Ovary (tissue), 9 donors: ENCODE data around the gene ARHGAP27. TPM values are rescaled to one million over a fixed set of nuclear protein-coding genes. Genes with fewer than 3 reads are reported as not detected.

ENCODE experiments used
- DNase-seq, 5 donors: peaks; one replicate each; pipeline ENCODE4 v3.0.0-alpha.2; 2019 to 2020
- H3K27ac ChIP-seq, 2 donors: fragments of 200-600 bp; one replicate each; pipeline versions ENCODE4 v1.5.1 to v1.8.0; 2019 to 2022
- H3K27me3 ChIP-seq: fragments of 200-600 bp; one replicate; pipeline ENCODE4 v1.8.0; 2022
- H3K36me3 ChIP-seq: fragments of 200-600 bp; sonication (generic); one replicate; pipeline ENCODE4 v1.5.1; 2019
- H3K4me1 ChIP-seq: one replicate; pipeline ENCODE4 v1.8.1; 2013; ENCODE audit warnings: mild to moderate bottlenecking, moderate library complexity; ENCODE audit not compliant: insufficient read depth
- H3K4me3 ChIP-seq: fragments of 200-600 bp; sonication (generic); one replicate; pipeline ENCODE4 v1.5.1; 2017
- H3K9me3 ChIP-seq, 2 donors: fragments of 200-600 bp in 1 of 2; sonication (generic) in 1 of 2; one replicate each; pipeline versions ENCODE4 v1.5.1 to v1.8.1; 2013 to 2019; ENCODE audit warnings: mild to moderate bottlenecking in 1 of 2, moderate library complexity in 1 of 2
- EP300 ChIP-seq: sonication (generic); formaldehyde crosslinking; IDR thresholded peaks from one replicate; pipeline ENCODE4 v1.6.1; 2017; ENCODE audit warnings: antibody characterized with exemption
- POLR2A ChIP-seq: fragments of 450-650 bp; IDR thresholded peaks from one replicate; pipeline ENCODE4 v1.6.1; 2017; ENCODE audit warnings: antibody characterized with exemption, mild to moderate bottlenecking, moderate library complexity
- WGBS, 3 donors: extraction: QIAGEN DNeasy Blood & Tissue Kit in 1 of 3; methylation state at CpG; one replicate each; pipeline versions ENCODE4 v1.1.5 to v1.1.7; 2013 to 2017; 5-methylcytosine and 5-hydroxymethylcytosine counted together
- intact Hi-C, 4 donors: fragments of 100-400 bp; cut with DNase I; formaldehyde crosslinking; loops; one replicate each; pipeline versions ENCODE4 v1.11.0 to v1.15.1; 2022 to 2023
- polyA plus RNA-seq, 2 donors: library from polyadenylated mRNA; stranded (reverse); fragments of 200-250 nt in 1 of 2; fragments of 350-450 nt in 1 of 2; fragmentation: Illumina TruSeq in 1 of 2; extraction: RNeasy Lipid Tissue Mini Kit (QIAGEN cat#74804) in 1 of 2; gene quantifications; one replicate each; pipeline ENCODE4 v1.2.3, GENCODE V29; 2013 to 2014
- total RNA-seq, 7 donors: library from RNA; depleted of rRNA in 2 of 7; stranded (reverse); fragments of >200 nt in 2 of 7; fragmentation: NEBNext Ultra II Directional in 3 of 7; extraction: Animal tissue kit (Norgen Biotek cat#: 25700) in 3 of 7; gene quantifications; one replicate each; pipeline versions ENCODE4 v1.1.0 to v1.2.4, GENCODE V29; 2016 to 2023
- TF ChIP-seq, protein P1 (sequence below), 3 donors: fragments of 450-650 bp in 2 of 3; fragments of 200-600 bp in 1 of 3; IDR thresholded peaks; one replicate each; pipeline versions ENCODE4 v1.5.1 to v1.8.0; 2016 to 2022; ENCODE audit warnings: antibody characterized with exemption in 3 of 3, mild to moderate bottlenecking in 1 of 3
- donor health status: DM: no; HTN: no; CAD: no; lungs with moderate emphysema.
- donor health status: DM: no; HTN: no; CAD: no.
- donor health status: Bipolar disorder and iron deficiency.
- donor health status: DM: yes; HTN: yes; CAD: no.
- donor health status: DM: no; HTN: no; CAD: no.
- donor health status: DM: yes; HTN: yes; CAD: no.

Gene ARHGAP27
- total and polyA plus RNA-seq, 9 donors, result 3.7 to 41.7 (median 8.7) TPM

GRCh38 chr17:45386178-45386577 lies 46.5 kb downstream of the ARHGAP27 start:
- intact Hi-C loops, result loop anchor here in 2 of 4 donors (5.0 to 10.0 kb wide), 3 partner anchors 109 to 164 kb away; partner anchors contain the start of gene FMNL1 (in 2 of the 2)
- 71 to 78% (median 73%) methylated on average over 4 of the region's 4 CpGs for WGBS, 3 donors

GRCh38 chr17:45385331-45385997 lies 47.2 kb downstream of the ARHGAP27 start:
- Histone ChIP-seq H3K27me3 (no peaks in the 10 kb centered on the region), H3K4me3 (no peak overlapping the region), H3K36me3 (no peaks in the 10 kb centered on the region), H3K4me1 (no peaks in the 10 kb centered on the region), H3K9me3 (no peaks in the 10 kb centered on the region), H3K27ac (no peak overlapping the region)
- WGBS, 3 donors, result 9 to 12% (median 9%) methylated on average over 13 of the region's 13 CpGs
- peak; percentile 83 to 92 (median 90) for DNase-seq
- intact Hi-C loops, result loop anchor here (1.0 to 10.0 kb wide), 7 partner anchors 107 to 167 kb away; partner anchors contain the start of gene FMNL1 (in 2 of the 4)
- no peak for TF ChIP-seq EP300
- TF ChIP-seq, protein P1, sequence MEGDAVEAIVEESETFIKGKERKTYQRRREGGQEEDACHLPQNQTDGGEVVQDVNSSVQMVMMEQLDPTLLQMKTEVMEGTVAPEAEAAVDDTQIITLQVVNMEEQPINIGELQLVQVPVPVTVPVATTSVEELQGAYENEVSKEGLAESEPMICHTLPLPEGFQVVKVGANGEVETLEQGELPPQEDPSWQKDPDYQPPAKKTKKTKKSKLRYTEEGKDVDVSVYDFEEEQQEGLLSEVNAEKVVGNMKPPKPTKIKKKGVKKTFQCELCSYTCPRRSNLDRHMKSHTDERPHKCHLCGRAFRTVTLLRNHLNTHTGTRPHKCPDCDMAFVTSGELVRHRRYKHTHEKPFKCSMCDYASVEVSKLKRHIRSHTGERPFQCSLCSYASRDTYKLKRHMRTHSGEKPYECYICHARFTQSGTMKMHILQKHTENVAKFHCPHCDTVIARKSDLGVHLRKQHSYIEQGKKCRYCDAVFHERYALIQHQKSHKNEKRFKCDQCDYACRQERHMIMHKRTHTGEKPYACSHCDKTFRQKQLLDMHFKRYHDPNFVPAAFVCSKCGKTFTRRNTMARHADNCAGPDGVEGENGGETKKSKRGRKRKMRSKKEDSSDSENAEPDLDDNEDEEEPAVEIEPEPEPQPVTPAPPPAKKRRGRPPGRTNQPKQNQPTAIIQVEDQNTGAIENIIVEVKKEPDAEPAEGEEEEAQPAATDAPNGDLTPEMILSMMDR (IDR thresholded peaks at IDR 0.05), result peak; percentile 86 to 96 (median 93)
- no peak for TF ChIP-seq POLR2A

More at GRCh38 chr17:45386178-45386577, 46.5 kb downstream of the ARHGAP27 start:
- no peak for TF ChIP-seq EP300
- TF ChIP-seq POLR2A, result no peak
- TF ChIP-seq, protein P1 (IDR thresholded peaks at IDR 0.05), result no peak
- no peak for DNase-seq
- H3K4me1 ChIP-seq, result no peaks in the 10 kb centered on the region
- H3K27ac ChIP-seq, result no peak overlapping the region
- no peak overlapping the region for H3K4me3 ChIP-seq
- H3K36me3 ChIP-seq, result no peaks in the 10 kb centered on the region
- no peaks in the 10 kb centered on the region for H3K9me3 ChIP-seq
- H3K27me3 ChIP-seq, result no peaks in the 10 kb centered on the region

DNA sequence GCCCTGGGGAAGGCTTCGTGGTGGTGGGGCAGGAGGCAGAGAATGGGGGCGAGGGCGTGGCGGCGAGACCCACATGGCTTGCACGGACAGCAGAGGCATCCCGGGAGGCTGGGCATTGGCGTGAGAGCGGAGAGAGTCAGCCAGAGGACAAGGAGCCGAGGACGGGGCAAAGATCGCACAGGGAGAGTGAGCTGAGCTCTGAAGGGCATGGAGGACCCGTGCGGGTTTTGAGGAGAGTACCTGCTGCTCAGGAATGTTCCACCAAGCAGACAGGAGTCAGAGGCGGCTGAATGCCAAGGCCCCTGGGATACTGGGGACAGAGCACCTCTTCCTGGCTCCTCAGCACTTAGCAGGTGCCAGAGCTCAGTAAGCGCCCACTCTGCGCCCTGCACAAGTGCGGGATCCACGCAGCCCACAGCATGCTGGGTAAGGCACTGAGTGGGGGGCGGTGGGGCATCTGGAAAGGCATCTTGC lies 47.8 kb downstream of the ARHGAP27 start:
- no peak overlapping the region for H3K4me3 ChIP-seq
- WGBS, 3 donors, result 83 to 86% (median 85%) methylated on average over 20 of the region's 20 CpGs
- no peaks in the 10 kb centered on the region for H3K36me3 ChIP-seq
- intact Hi-C loops, result loop anchor here (1.0 to 10.0 kb wide), 8 partner anchors 106 to 166 kb away; partner anchors contain the start of gene FMNL1 (in 2 of the 4)
- H3K4me1 ChIP-seq, result no peaks in the 10 kb centered on the region
- TF ChIP-seq, protein P1 (IDR thresholded peaks at IDR 0.05), result no peak
- TF ChIP-seq POLR2A (no peak), EP300 (no peak)
- H3K27me3 ChIP-seq, result no peaks in the 10 kb centered on the region
- no peak overlapping the region for H3K27ac ChIP-seq
- DNase-seq, result no peak
- no peaks in the 10 kb centered on the region for H3K9me3 ChIP-seq

GRCh38 chr17:45384047-45384788 lies 48.5 kb downstream of the ARHGAP27 start:
- DNase-seq, result no peak
- no peaks in the 10 kb centered on the region for H3K27me3 ChIP-seq
- TF ChIP-seq, protein P1 (IDR thresholded peaks at IDR 0.05), result no peak
- TF ChIP-seq POLR2A (no peak), EP300 (no peak)
- no peaks in the 10 kb centered on the region for H3K36me3 ChIP-seq
- no peaks in the 10 kb centered on the region for H3K4me1 ChIP-seq
- intact Hi-C loops, result loop anchor here in 3 of 4 donors (2.0 to 10.0 kb wide), 5 partner anchors 105 to 165 kb away; no protein-coding TSS in a partner anchor
- no peak overlapping the region for H3K27ac ChIP-seq
- 55 to 63% (median 58%) methylated on average over 7 of the region's 7 CpGs for WGBS, 3 donors
- H3K4me3 ChIP-seq, result no peak overlapping the region
- no peaks in the 10 kb centered on the region for H3K9me3 ChIP-seq
